SK-N-MC (cell line): ENCODE measurements around the gene MESP2.

ENCODE experiments used
- EZH2 ChIP-seq: fragments of 200-600 bp; sonication (generic); IDR thresholded peaks from one replicate; pipeline ENCODE4 v1.6.1; 2017; ENCODE audit warnings: antibody characterized with exemption
- FOXP2 ChIP-seq: optimal IDR thresholded peaks from 2 replicates; pipeline ENCODE3; 2011; ENCODE audit warnings: mild to moderate bottlenecking, moderate library complexity; ENCODE audit not compliant: insufficient read depth; ENCODE audit errors: extremely low read length, control extremely low read depth
- POLR2AphosphoS5 ChIP-seq: IDR thresholded peaks from 2 replicates; pipeline ENCODE4 v1.6.1; 2012; ENCODE audit warnings: mild to moderate bottlenecking, low read depth, low read length, borderline replicate concordance

GRCh38 chr15:89743011-89743410 is 33.1 kb upstream of the MESP2 start:
- TF ChIP-seq POLR2AphosphoS5 (no peak), EZH2 (no peak), FOXP2 (no peak)
